ENCODE measurements around the gene RTN4. TPM values are rescaled to one million over a fixed set of nuclear protein-coding genes. Genes with fewer than 3 reads are reported as not detected.

RTN4 gene
- total RNA-seq, 4 donors from 2014 or later, result 119 to 205 (median 154) TPM

GRCh38 chr2:54940723-54941122 is 109.5 kb downstream of the RTN4 start:
- H3K27ac ChIP-seq, result no peak overlapping the region
- no peak for TF ChIP-seq CTCF (IDR thresholded peaks at IDR 0.05)
- no peak for TF ChIP-seq POLR2A (IDR thresholded peaks at IDR 0.05)
- H3K27me3 ChIP-seq, result no peaks in the 10 kb centered on the region
- H3K4me1 ChIP-seq, result no peaks in the 10 kb centered on the region
- H3K36me3 ChIP-seq, result no peaks in the 10 kb centered on the region
- H3K9me3 ChIP-seq, result no peaks in the 10 kb centered on the region
- intact Hi-C loops (cut with DNase I; ENCODE audit: low total_unique reads), result no loop called here
- no peak for DNase-seq
- no peak overlapping the region for H3K4me3 ChIP-seq

- no peaks in the 10 kb centered on the region for H3K4me1 ChIP-seq
- H3K27ac ChIP-seq, result no peak overlapping the region
- DNase-seq, result no peak
- no peak overlapping the region for H3K4me3 ChIP-seq
- H3K27me3 ChIP-seq, result no peaks in the 10 kb centered on the region
- intact Hi-C loops (cut with DNase I; ENCODE audit: low total_unique reads), result no loop called here
- H3K9me3 ChIP-seq, result no peaks in the 10 kb centered on the region
- TF ChIP-seq POLR2A (IDR thresholded peaks at IDR 0.05) (no peak), CTCF (IDR thresholded peaks at IDR 0.05) (no peak)
- H3K36me3 ChIP-seq, result no peaks in the 10 kb centered on the region
Observed at GRCh38 chr2:54939446-54940118, 110.7 kb downstream of the RTN4 start.

- no peaks in the 10 kb centered on the region for H3K4me1 ChIP-seq
- no peak overlapping the region for H3K4me3 ChIP-seq
- TF ChIP-seq POLR2A (IDR thresholded peaks at IDR 0.05), result no peak
- no peak for DNase-seq
- H3K27ac ChIP-seq, result no peak overlapping the region
- H3K27me3 ChIP-seq, result no peaks in the 10 kb centered on the region
- H3K9me3 ChIP-seq, result no peaks in the 10 kb centered on the region
- intact Hi-C loops (cut with DNase I; ENCODE audit: low total_unique reads), result no loop called here
- H3K36me3 ChIP-seq, result no peaks in the 10 kb centered on the region
Observed at GRCh38 chr2:54936766-54937165, 113.5 kb downstream of the RTN4 start.

GRCh38 chr2:54935389-54935788 is 114.9 kb downstream of the RTN4 start:
- no peak overlapping the region for H3K27ac ChIP-seq
- no peak for TF ChIP-seq CTCF (IDR thresholded peaks at IDR 0.05)
- no peak for TF ChIP-seq POLR2A (IDR thresholded peaks at IDR 0.05)

GRCh38 chr2:54931473-54931872 is 118.8 kb downstream of the RTN4 start:
- Histone ChIP-seq H3K27me3 (no peaks in the 10 kb centered on the region), H3K27ac (no peak overlapping the region), H3K36me3 (no peaks in the 10 kb centered on the region), H3K4me3 (no peak overlapping the region), H3K4me1 (no peaks in the 10 kb centered on the region), H3K9me3 (no peaks in the 10 kb centered on the region)
- intact Hi-C loops (cut with DNase I; ENCODE audit: low total_unique reads), result no loop called here
- TF ChIP-seq POLR2A (IDR thresholded peaks at IDR 0.05) (no peak), CTCF (IDR thresholded peaks at IDR 0.05) (no peak)
- DNase-seq, result no peak

More at GRCh38 chr2:54935389-54935788, 114.9 kb downstream of the RTN4 start:
- Histone ChIP-seq H3K36me3 (no peaks in the 10 kb centered on the region), H3K4me3 (no peak overlapping the region), H3K27me3 (no peaks in the 10 kb centered on the region), H3K4me1 (no peaks in the 10 kb centered on the region), H3K9me3 (no peaks in the 10 kb centered on the region)
- intact Hi-C loops (cut with DNase I; ENCODE audit: low total_unique reads), result no loop called here
- no peak for DNase-seq

GRCh38 chr2:54928719-54929118 is 121.5 kb downstream of the RTN4 start:
- Histone ChIP-seq H3K4me3 (no peak overlapping the region), H3K9me3 (no peaks in the 10 kb centered on the region), H3K27ac (no peak overlapping the region), H3K36me3 (no peaks in the 10 kb centered on the region), H3K27me3 (no peaks in the 10 kb centered on the region), H3K4me1 (no peaks in the 10 kb centered on the region)
- DNase-seq, result no peak
- no peak for TF ChIP-seq CTCF (IDR thresholded peaks at IDR 0.05)
- no peak for TF ChIP-seq POLR2A (IDR thresholded peaks at IDR 0.05)
- intact Hi-C loops (cut with DNase I; ENCODE audit: low total_unique reads), result no loop called here

All from uterus (tissue), 4 donors.